Measurements from ENCODE around the gene BSCL2.
A peak's percentile ranks its signal among the peaks of the same experiment; 100 is the strongest.
"Not testable (repeated sequence)": the region's sequence is repeated elsewhere in the genome, so short reads cannot be mapped to it uniquely, and the experiment has no call there.

BSCL2 gene

GRCh38 chr11:62719302-62719978 is 12.2 kb upstream of the BSCL2 start:
- DNase-seq (ENCODE audit: low read depth in 2 of 2, low spot score in 1 of 2), result no peak

- no peak for DNase-seq (ENCODE audit: low read depth in 2 of 2, low spot score in 1 of 2)
Observed at GRCh38 chr11:62716816-62717215, 9.6 kb upstream of the BSCL2 start.

- DNase-seq (ENCODE audit: low read depth in 2 of 2, low spot score in 1 of 2), result no peak
Observed at GRCh38 chr11:62716206-62716605, 9.0 kb upstream of the BSCL2 start.

GRCh38 chr11:62715150-62716130 is 8.2 kb upstream of the BSCL2 start:
- no peak for DNase-seq (ENCODE audit: low read depth in 2 of 2, low spot score in 1 of 2)

- DNase-seq (ENCODE audit: low read depth in 2 of 2, low spot score in 1 of 2), result no peak
Observed at GRCh38 chr11:62713343-62713742, 6.1 kb upstream of the BSCL2 start.

- no peak for DNase-seq (ENCODE audit: low read depth in 2 of 2, low spot score in 1 of 2)
Observed at GRCh38 chr11:62712861-62713260, 5.6 kb upstream of the BSCL2 start.

- no peak for DNase-seq (ENCODE audit: low read depth in 2 of 2, low spot score in 1 of 2)
Observed at GRCh38 chr11:62712276-62712812, 5.1 kb upstream of the BSCL2 start.

GRCh38 chr11:62710001-62710345 is 2.7 kb upstream of the BSCL2 start:
- no peak for DNase-seq (ENCODE audit: low read depth in 2 of 2, low spot score in 1 of 2)

- peak; percentile 94 for DNase-seq (ENCODE audit: low read depth in 2 of 2, low spot score in 1 of 2)
Observed at GRCh38 chr11:62709247-62710000, 2.2 kb upstream of the BSCL2 start.

GRCh38 chr11:62708793-62709192 is 1.6 kb upstream of the BSCL2 start:
- peak; percentile 19 to 23 for DNase-seq (ENCODE audit: low read depth in 2 of 2, low spot score in 1 of 2)

- no peak for DNase-seq (ENCODE audit: low read depth in 2 of 2, low spot score in 1 of 2)
Observed at GRCh38 chr11:62708392-62708791, 1.2 kb upstream of the BSCL2 start.

GRCh38 chr11:62706850-62707247 is 375 bp downstream of the BSCL2 start:
- DNase-seq (ENCODE audit: low read depth in 2 of 2, low spot score in 1 of 2), result no peak

- DNase-seq (ENCODE audit: low read depth in 2 of 2, low spot score in 1 of 2), result peak; percentile 86 to 90
Observed at GRCh38 chr11:62705880-62706849, 1.1 kb downstream of the BSCL2 start.

GRCh38 chr11:62705413-62705812 is 1.8 kb downstream of the BSCL2 start:
- no peak for DNase-seq (ENCODE audit: low read depth in 2 of 2, low spot score in 1 of 2)

- DNase-seq (ENCODE audit: low read depth in 2 of 2, low spot score in 1 of 2), result not testable (repeated sequence)
Observed at GRCh38 chr11:62703921-62704320, 3.3 kb downstream of the BSCL2 start.

GRCh38 chr11:62702246-62702645 is 5.0 kb downstream of the BSCL2 start:
- no peak for DNase-seq (ENCODE audit: low read depth in 2 of 2, low spot score in 1 of 2)

GRCh38 chr11:62694455-62695167 is 12.6 kb downstream of the BSCL2 start:
- peak; percentile 57 to 65 for DNase-seq (ENCODE audit: low read depth in 2 of 2, low spot score in 1 of 2)

- DNase-seq (ENCODE audit: low read depth in 2 of 2, low spot score in 1 of 2), result not testable (repeated sequence)
Observed at GRCh38 chr11:62693624-62694023, 13.6 kb downstream of the BSCL2 start.

GRCh38 chr11:62689421-62690183 is 17.6 kb downstream of the BSCL2 start, which contains the start of gene LRRN4CL:
LRRN4CL (minus strand) TSS chr11:62689530; CDS start chr11:62688508, 1,022 bp downstream.
- DNase-seq (ENCODE audit: low read depth in 2 of 2, low spot score in 1 of 2), result no peak

Data from stimulated activated CD8-positive, alpha-beta memory T cell treated with anti-CD3 and anti-CD28 coated beads, Interleukin-4, amount 100 ng/mL, for 4 hours (primary cell).